MM.1S (cell line): ENCODE results near the gene CYP46A1.

Experiments used
- DNase-seq: peaks from one replicate; pipeline ENCODE4 v3.0.0-alpha.2; 2015
- H2AFZ ChIP-seq: fragments of 300-600 bp; sonication (generic); 2 replicates; pipeline ENCODE4 v1.6.0; 2016; ENCODE audit warnings: antibody characterized with exemption, low read length
- H3F3A ChIP-seq: fragments of 300-600 bp; sonication (generic); 2 replicates; pipeline ENCODE4 v1.6.1; 2016; ENCODE audit warnings: mild to moderate bottlenecking, antibody characterized with exemption, low read length, moderate library complexity, mixed read lengths; ENCODE audit not compliant: insufficient read depth
- H3K27ac ChIP-seq: fragments of 300-600 bp; sonication (generic); 2 replicates; pipeline ENCODE4 v1.5.1; 2016; ENCODE audit warnings: mild to moderate bottlenecking, low read length
- H3K27me3 ChIP-seq: fragments of 300-600 bp; sonication (generic); replicated peaks from 2 replicates; pipeline ENCODE4 v1.6.0; 2016; ENCODE audit warnings: low read length; ENCODE audit not compliant: insufficient read depth
- H3K36me3 ChIP-seq: fragments of 300-600 bp; sonication (generic); replicated peaks from 2 replicates; pipeline ENCODE4 v1.6.1; 2016; ENCODE audit warnings: mild to moderate bottlenecking, low read length, mixed read lengths; ENCODE audit not compliant: insufficient read depth
- H3K4me1 ChIP-seq: fragments of 300-600 bp; sonication (generic); 2 replicates; pipeline ENCODE4 v1.6.1; 2016; ENCODE audit warnings: low read length, mixed read lengths
- H3K4me2 ChIP-seq: fragments of 300-600 bp; sonication (generic); 2 replicates; pipeline ENCODE4 v1.6.0; 2016; ENCODE audit warnings: low read depth, low read length
- H3K4me3 ChIP-seq: fragments of 300-600 bp; sonication (generic); 2 replicates; pipeline ENCODE4 v1.5.1; 2016; ENCODE audit warnings: low read length, mixed read lengths
- H3K79me2 ChIP-seq: fragments of 300-600 bp; sonication (generic); 2 replicates; pipeline ENCODE4 v1.6.1; 2016; ENCODE audit warnings: mixed run types, low read length, mixed read lengths
- H3K9ac ChIP-seq: fragments of 300-600 bp; sonication (generic); 2 replicates; pipeline ENCODE4 v1.6.1; 2016; ENCODE audit warnings: low read length, mixed read lengths
- H3K9me2 ChIP-seq: fragments of 300-600 bp; sonication (generic); replicated peaks from 2 replicates; pipeline ENCODE4 v1.6.1; 2016; ENCODE audit warnings: mild to moderate bottlenecking, low read length, mixed read lengths; ENCODE audit not compliant: insufficient read depth
- H3K9me3 ChIP-seq: fragments of 300-600 bp; sonication (generic); replicated peaks from 2 replicates; pipeline ENCODE4 v1.6.1; 2016; ENCODE audit warnings: mild to moderate bottlenecking, low read length, mixed read lengths; ENCODE audit not compliant: insufficient read depth
- H4K20me1 ChIP-seq: fragments of 300-600 bp; sonication (generic); 2 replicates; pipeline ENCODE4 v1.6.1; 2016; ENCODE audit warnings: mild to moderate bottlenecking, low read length, moderate library complexity, mixed read lengths; ENCODE audit not compliant: insufficient read depth
- CTCF ChIP-seq: fragments of 300-600 bp; sonication (generic); IDR thresholded peaks from 2 replicates; pipeline ENCODE4 v1.5.1; 2016; ENCODE audit warnings: antibody characterized with exemption, low read length, mixed read lengths
- EZH2 ChIP-seq: fragments of 300-600 bp; sonication (generic); optimal IDR thresholded peaks from 2 replicates; pipeline ENCODE3; 2017; ENCODE audit warnings: low read depth, mild to moderate bottlenecking, antibody characterized with exemption, low read length, mixed read lengths
- EZH2phosphoT487 ChIP-seq: fragments of 300-600 bp; sonication (generic); IDR thresholded peaks from 2 replicates; pipeline ENCODE4 v1.6.1; 2018; ENCODE audit warnings: antibody characterized with exemption, low read length

CYP46A1 gene

DNA sequence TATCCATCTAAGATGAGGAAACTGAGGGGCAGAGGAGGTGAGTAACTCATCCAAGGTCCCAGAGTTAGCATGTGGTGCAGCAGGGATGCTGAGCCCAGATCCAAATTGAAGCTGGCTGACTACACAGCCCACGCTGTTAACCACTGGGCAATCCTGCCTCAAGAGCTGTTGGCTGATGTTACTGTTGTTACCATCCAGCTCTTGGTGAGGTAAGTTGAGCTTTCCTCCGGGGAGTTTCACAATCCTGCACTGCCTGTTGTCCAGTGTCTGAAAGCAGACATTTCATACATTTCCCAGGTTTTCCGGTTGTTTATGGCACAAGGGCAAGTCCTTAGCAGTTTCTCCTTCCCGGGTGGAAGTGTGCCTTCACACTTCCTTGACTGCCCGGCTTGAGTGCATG, 14.5 kb downstream of the CYP46A1 start:
- Histone ChIP-seq H3K4me3 (no peak overlapping the region), H3F3A (no peaks in the 10 kb centered on the region), H3K36me3 (no peaks in the 10 kb centered on the region), H3K4me2 (no peak overlapping the region), H3K27ac (no peak overlapping the region), H3K27me3 (no peaks in the 10 kb centered on the region), H4K20me1 (no peaks in the 10 kb centered on the region), H2AFZ (no peak overlapping the region), H3K79me2 (no peaks in the 10 kb centered on the region), H3K4me1 (no peaks in the 10 kb centered on the region), H3K9me2 (no peaks in the 10 kb centered on the region), H3K9ac (no peak overlapping the region), H3K9me3 (no peaks in the 10 kb centered on the region)
- DNase-seq = no peak
- TF ChIP-seq EZH2 (no peak), EZH2phosphoT487 (no peak), CTCF (no peak)

- Histone ChIP-seq H2AFZ (no peak overlapping the region), H3F3A (no peaks in the 10 kb centered on the region), H3K27me3 (no peaks in the 10 kb centered on the region), H3K9me2 (no peaks in the 10 kb centered on the region), H3K9me3 (no peaks in the 10 kb centered on the region), H3K9ac (no peak overlapping the region), H3K4me1 (no peaks in the 10 kb centered on the region), H3K27ac (no peak overlapping the region), H3K4me2 (no peak overlapping the region), H3K4me3 (no peak overlapping the region), H3K36me3 (no peaks in the 10 kb centered on the region), H3K79me2 (no peaks in the 10 kb centered on the region), H4K20me1 (no peaks in the 10 kb centered on the region)
- TF ChIP-seq EZH2 (no peak), EZH2phosphoT487 (no peak), CTCF (no peak)
- no peak for DNase-seq
Measured at GRCh38 chr14:99699085-99699760, 15.1 kb downstream of the CYP46A1 start.

- Histone ChIP-seq H3K9me3 (no peaks in the 10 kb centered on the region), H3K4me3 (no peak overlapping the region), H3K36me3 (no peaks in the 10 kb centered on the region), H3K27ac (no peak overlapping the region), H3K9ac (no peak overlapping the region), H2AFZ (no peak overlapping the region), H3K79me2 (no peaks in the 10 kb centered on the region), H3K27me3 (no peaks in the 10 kb centered on the region), H3K4me1 (no peaks in the 10 kb centered on the region), H3K4me2 (no peak overlapping the region), H3F3A (no peaks in the 10 kb centered on the region), H4K20me1 (no peaks in the 10 kb centered on the region), H3K9me2 (no peaks in the 10 kb centered on the region)
- DNase-seq = no peak
- no peak for TF ChIP-seq EZH2phosphoT487
- TF ChIP-seq EZH2 = no peak
- TF ChIP-seq CTCF = no peak
Measured at GRCh38 chr14:99699861-99700260, 15.8 kb downstream of the CYP46A1 start.
